HG02885 (cell line): ENCODE measurements around the gene NET1.

ENCODE experiments used
- ATAC-seq: cut with Tn5 transposase; IDR thresholded peaks from one replicate; pipeline ENCODE4 v1.9.1; 2021; ENCODE audit warnings: mild to moderate bottlenecking; ENCODE audit not compliant: unreplicated experiment, poor library complexity

The NET1 gene

GRCh38 chr10:5479481-5480161 lies 67.3 kb downstream of the NET1 start:
- no peak for ATAC-seq

DNA sequence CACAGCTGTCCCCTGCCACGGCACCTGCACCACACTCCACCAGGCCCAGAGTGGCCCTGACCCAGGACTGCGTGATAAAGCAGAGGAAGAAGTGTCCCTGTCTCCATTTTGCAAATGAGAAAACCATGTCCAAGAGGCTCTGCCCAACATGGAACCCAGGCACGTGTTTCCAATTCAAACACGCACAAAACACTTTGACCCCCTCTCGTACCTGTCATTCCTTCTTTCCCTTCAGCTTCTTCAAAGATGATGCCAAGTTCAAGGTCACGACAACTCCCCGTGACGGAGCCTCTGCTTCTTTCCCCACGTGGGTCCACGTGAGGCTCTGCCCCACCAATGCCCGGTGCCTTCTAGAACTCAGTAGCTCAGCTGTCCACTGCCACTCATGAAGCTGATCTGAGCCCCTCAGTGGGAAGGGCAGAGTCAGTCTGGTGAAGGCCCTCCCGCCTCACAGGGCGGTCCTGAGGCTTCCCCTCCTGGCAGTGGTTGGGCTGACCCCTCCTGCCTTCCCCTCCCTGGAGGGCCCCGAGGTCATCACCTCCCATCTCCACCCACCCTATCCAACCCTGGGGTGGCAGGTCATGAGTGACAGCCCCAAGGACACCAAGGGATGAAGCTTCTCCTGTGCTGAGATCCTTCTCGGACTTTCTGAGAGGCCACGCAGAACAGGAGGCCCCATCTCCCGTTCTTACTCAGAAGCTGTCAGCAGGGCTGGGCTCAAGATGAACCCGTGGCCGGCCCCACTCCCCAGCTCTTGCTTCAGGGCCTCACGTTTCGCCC lies 68.0 kb downstream of the NET1 start:
- ATAC-seq, result no peak

DNA sequence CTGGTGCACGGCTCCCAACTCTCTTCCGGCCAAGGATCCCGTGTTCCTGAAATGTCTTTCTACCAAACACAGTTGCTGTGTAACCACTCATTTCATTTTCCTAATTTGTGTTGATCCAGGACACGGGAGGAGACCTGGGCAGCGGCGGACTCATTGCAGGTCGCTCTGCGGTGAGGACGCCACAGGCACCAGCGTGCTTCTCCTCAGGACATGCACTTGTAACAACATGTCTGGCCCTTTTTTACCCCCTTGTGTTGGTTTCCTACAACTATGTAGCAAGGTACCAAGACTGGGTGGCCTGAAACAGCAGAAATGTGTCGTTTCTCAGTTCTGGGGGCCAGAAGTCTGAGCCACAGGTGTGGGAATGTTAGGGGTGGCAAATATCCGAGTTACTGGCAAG lies 68.8 kb downstream of the NET1 start:
- ATAC-seq, result no peak

GRCh38 chr10:5482016-5482415 lies 69.7 kb downstream of the NET1 start:
- ATAC-seq, result no peak

- no peak for ATAC-seq
Observed at GRCh38 chr10:5484205-5484604, 71.8 kb downstream of the NET1 start.

GRCh38 chr10:5485290-5485689 lies 72.9 kb downstream of the NET1 start:
- ATAC-seq, result no peak

DNA sequence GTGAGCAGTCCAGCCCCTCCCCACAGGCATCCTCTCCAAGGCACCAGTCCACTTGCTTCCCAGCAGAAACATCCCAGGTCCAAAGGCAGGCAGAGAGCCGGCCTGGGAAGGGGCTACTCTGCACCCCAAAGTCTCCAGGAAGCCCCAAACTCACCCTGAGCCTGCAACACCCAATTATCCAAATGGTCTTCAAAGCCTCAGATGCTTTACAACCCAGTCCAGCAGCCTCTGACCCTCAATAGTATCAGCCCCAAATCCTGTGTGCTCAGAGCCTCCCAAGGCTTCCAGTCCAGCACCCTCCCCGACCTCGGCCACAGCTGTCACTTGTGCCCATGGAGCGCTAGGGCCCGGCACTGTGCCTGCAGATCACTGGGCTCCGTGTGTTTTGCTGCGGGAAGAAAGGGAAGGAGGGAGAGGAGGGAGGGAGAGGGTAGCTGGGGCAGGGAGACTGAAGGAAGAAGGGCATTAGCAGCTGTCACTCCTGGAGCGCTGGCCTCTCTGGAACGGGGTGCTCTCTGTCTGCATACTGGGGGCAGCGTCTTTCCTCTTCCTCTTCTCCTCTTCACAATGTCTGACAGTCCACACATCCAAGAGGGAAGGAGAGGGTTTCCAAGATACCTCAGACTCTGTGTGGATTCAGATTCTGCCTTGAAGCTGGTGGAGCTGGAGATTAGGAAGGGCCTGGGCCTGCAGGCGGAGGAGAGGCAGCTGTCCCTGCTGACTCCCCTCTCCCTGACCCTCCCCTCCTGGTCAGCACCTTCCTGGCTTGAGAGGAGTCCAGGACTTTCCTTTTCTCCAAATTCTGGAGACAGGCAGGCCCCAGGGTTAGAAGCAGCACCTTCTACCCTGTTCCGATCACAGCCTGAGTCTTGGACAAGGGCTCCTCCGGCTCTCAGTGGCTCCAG lies 73.8 kb downstream of the NET1 start:
- ATAC-seq, result no peak

DNA sequence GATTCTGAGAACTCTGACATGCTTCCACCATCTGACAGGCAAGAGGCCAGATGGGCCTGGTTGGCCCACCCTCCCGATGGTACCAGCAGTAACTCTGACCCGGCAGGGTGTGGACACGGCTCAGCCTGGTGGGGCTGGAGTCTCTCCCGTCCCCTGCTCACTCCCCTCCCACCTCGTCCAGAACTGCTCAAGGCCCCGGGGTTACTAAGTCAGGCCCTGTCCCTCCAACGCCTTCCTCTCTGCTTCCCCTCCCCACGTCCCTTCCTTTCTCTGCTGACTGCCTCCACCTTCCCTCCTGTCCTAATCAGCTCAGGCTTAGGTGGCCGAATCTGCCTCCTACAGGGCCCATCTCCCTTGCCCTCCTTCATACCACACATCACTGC lies 74.5 kb downstream of the NET1 start:
- no peak for ATAC-seq

DNA sequence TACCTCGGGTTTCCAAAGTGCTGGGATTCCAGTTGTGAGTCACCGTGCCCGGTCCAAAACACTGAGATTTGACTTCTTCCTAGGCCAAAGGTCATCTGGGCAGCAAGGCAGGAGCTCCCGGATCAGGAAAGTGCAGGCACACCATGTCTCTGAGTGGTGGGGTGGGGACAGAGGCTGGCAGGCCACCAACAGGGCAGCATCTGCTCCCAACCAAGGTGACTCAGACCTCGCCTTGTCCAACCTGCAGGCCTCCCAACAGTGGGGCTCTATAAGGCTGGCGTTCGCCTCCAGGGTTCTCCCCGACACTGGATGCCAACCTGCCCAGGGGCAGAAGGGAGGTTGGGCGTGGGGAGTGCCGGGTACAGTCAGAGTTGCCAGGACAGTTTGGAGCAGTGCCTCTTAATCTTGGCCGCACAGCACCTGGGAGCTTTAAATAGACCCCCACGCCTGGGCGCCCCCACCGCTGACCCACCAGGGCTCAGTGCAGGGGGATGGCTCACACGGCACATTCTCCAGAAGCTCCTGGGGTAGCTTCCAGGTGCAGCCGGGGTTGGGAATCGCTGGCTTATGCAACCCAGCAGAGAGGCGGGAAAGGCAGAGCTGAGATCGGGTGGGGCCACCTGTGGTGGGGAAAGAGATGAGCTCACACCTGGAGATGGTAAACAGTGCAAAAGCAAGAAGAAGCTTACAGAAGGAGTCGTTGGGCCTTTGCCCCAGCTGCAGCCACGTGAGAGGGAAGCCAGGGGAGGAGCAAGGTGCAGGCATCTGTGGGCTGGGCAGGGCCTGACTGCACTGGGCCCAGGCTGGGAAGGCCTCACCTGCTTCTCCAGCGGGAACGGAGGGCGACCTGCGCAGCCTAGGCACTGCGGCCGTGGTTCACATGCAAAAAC lies 76.2 kb downstream of the NET1 start:
- ATAC-seq, result no peak

DNA sequence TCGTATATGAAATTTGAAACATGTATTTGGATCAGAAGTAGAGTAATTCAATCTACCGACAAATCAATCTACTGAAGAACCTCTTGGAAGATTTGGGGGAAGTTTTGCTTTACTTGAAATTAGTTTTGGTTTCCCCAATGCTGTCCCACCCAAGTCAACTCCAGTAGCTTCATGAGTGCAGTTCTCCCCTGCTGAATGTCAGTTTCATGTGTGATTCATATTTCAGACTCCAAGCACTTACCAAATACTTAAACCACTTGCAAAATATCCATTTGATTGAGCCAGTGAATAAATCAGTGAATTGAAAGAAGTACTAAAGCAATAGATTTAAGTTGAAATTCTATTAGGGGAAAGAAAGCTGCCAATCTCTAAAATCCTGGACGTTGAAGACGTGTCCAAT lies 77.7 kb downstream of the NET1 start:
- ATAC-seq, result no peak

GRCh38 chr10:5490698-5491464 lies 78.5 kb downstream of the NET1 start:
- no peak for ATAC-seq

GRCh38 chr10:5491477-5491876 lies 79.1 kb downstream of the NET1 start:
- no peak for ATAC-seq

DNA sequence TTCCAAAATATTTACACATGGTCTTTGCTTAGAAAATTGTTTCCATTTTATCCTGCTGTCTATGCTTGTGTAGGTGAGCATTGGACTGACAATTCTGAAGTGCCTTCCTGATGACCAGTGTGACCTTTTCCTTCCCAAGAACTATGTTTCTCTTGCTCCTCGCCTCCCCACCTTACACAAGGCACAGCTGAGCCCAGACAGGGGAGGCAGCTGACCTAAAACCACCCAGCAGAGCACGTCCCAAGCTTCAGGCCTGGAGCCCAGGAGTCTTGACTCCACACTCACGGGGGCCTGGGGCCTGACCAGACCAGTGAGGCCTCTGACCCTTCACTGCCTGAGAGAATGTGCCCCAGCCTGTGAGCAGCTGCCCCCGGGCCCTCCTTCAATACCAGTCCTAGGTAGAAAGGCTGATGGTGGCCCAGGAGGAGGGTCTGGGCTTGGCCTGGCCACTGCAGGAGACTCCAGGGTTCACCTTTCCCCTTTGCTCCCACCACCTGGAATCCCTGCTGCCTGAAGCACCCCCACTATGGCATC lies 80.0 kb downstream of the NET1 start:
- ATAC-seq, result no peak

DNA sequence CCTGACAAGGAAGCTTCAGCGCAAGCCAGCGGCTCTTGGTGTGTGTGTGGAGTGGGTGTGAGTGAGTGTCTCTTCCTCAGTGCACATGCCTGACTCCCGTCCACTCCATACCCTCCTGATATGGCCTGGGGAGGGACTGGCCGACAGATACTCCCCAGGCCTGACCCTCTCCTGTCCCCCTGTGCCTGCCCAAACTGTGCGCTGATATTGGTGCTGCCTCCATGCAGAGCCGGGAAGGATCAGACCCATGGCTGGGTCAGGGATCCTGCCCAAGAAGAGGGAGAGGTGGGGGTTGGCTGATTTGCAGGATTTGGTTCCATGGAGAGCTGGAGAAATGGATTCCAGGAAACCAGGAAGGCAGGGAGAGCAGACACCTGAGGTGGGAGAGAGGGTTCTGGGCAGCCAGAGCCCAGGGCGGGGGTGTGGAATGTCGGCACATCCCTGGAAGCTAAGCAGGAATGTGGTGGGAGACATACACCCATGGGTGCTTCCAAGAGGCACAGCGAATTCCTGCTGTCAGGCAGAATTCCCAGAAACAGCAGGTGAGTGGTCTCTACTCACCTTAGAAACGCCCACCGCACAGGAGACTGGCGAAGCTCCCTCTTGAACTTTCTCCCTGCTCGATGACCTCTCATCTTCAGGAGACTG lies 80.7 kb downstream of the NET1 start:
- ATAC-seq, result no peak

- ATAC-seq, result no peak
Observed at GRCh38 chr10:5493691-5494090, 81.3 kb downstream of the NET1 start.

GRCh38 chr10:5494611-5495010 lies 82.3 kb downstream of the NET1 start:
- ATAC-seq, result no peak

DNA sequence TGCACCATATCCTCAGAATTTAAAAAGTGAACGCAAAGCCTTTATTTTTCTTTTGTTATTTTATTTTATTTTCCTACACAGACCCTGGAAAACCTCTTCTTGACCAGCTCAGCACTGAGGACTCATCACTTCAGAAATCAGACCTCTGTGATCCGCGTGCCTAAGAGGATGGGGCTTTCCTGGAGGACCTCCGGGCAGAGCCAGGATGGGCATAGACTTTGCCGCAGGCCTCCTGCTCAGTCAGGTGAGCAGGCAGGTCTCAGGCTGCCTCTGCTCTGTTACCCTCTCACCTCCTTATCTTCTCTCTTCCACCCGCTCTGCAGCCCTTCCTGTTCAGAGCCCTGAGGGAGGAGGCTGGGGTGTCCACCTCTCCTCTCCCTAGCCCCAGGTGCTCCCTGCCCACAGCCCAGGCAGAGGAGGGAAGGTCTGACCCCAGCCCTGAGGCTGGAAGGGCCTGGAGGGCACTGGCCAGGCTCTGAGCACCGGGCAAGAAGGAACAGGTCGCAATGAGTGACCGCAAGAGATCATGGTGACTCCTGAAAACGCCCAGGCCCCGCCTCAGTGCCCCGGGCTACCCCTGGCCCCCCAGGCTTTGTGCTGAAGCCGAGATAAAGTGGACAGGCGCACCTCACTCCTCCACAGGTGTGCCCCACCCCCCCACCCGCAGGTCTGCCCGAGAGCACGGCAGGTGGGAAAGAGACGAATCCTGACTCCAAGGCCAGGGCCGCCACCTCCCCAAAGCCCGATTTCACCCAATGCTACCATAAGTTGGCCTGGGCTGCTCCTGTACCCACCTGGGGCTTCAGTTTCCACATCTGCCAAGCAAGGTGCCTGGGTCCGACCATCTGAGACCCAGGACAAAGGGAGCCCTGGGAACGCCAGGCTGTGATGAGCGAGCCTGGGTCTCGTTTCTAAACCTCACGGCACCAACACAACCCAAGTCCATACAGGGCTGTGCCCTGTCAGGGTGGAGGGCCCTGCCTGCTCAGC lies 84.2 kb downstream of the NET1 start:
- no peak for ATAC-seq
